OCI-LY3 (cell line): ENCODE data around the gene FILIP1L.
"Not testable (repeated sequence)": the region's sequence is repeated elsewhere in the genome, so short reads cannot be mapped to it uniquely, and the experiment has no call there.

ENCODE experiments used
- H2AFZ ChIP-seq: fragments of 200-600, 300-600 bp; shearing (Covaris generic); 2 replicates; pipeline ENCODE4 v1.6.0; 2014; ENCODE audit warnings: antibody characterized with exemption, low read depth, low read length
- H3K27ac ChIP-seq: fragments of 200-600, 300-600 bp; sonication (generic); 2 replicates; pipeline ENCODE4 v1.5.1; 2014; ENCODE audit warnings: mild to moderate bottlenecking, low read length, moderate library complexity, mixed read lengths
- H3K27me3 ChIP-seq: fragments of 200-600, 300-600 bp; sonication (generic); 2 replicates; pipeline ENCODE4 v1.6.1; 2014; ENCODE audit warnings: low read depth, low read length, mixed read lengths
- H3K36me3 ChIP-seq: fragments of 200-600, 300-600 bp; sonication (generic); replicated peaks from 2 replicates; pipeline ENCODE3; 2014; ENCODE audit warnings: low read depth, low read length, mixed read lengths
- H3K4me1 ChIP-seq: fragments of 300-600, 200-600 bp; sonication (generic); 2 replicates; pipeline ENCODE4 v1.6.1; 2014; ENCODE audit warnings: low read length, mixed read lengths
- H3K4me2 ChIP-seq: fragments of 200-600, 300-600 bp; sonication (generic); 2 replicates; pipeline ENCODE4 v1.6.1; 2014; ENCODE audit warnings: low read length, mixed read lengths
- H3K4me3 ChIP-seq: fragments of 300-600, 200-600 bp; sonication (generic); 2 replicates; pipeline ENCODE4 v1.5.1; 2014; ENCODE audit warnings: antibody characterized with exemption, mild to moderate bottlenecking, low read length, moderate library complexity
- H3K79me2 ChIP-seq: fragments of 300-600, 200-600 bp; shearing (Covaris generic); 2 replicates; pipeline ENCODE4 v1.6.1; 2014; ENCODE audit warnings: mild to moderate bottlenecking, low read length, mixed read lengths
- H3K9ac ChIP-seq: fragments of 300-600, 200-600 bp; shearing (Covaris generic); 2 replicates; pipeline ENCODE4 v1.6.0; 2014; ENCODE audit warnings: mild to moderate bottlenecking, low read length, moderate library complexity
- H3K9me3 ChIP-seq: fragments of 200-600, 300-600 bp; shearing (Covaris generic); 2 replicates; pipeline ENCODE4 v1.6.1; 2014; ENCODE audit warnings: low read length, mixed read lengths; ENCODE audit not compliant: insufficient read depth
- H4K20me1 ChIP-seq: fragments of 200-600, 300-600 bp; sonication (generic); 2 replicates; pipeline ENCODE4 v1.6.1; 2016; ENCODE audit warnings: low read length, mixed read lengths; ENCODE audit not compliant: insufficient read depth
- CTCF ChIP-seq: fragments of 200-600, 300-600 bp; sonication (generic); IDR thresholded peaks from 2 replicates; pipeline ENCODE4 v1.5.1; 2014; ENCODE audit warnings: antibody characterized with exemption, low read length, low read depth
- EZH2phosphoT487 ChIP-seq: fragments of 200-600 bp; shearing (Covaris generic); IDR thresholded peaks from 2 replicates; pipeline ENCODE4 v1.6.1; 2018; ENCODE audit warnings: antibody characterized with exemption, mixed run types, low read depth

The FILIP1L gene

GRCh38 chr3:100096866-100097265 is 17.4 kb downstream of the FILIP1L start:
- H3K9me3 ChIP-seq: no peaks in the 10 kb centered on the region
- TF ChIP-seq EZH2phosphoT487: no peak
- TF ChIP-seq CTCF: no peak
- no peak overlapping the region for H3K9ac ChIP-seq
- H3K27me3 ChIP-seq: no peaks in the 10 kb centered on the region
- H4K20me1 ChIP-seq: no peaks in the 10 kb centered on the region
- H2AFZ ChIP-seq: no peak overlapping the region
- H3K36me3 ChIP-seq: no peaks in the 10 kb centered on the region
- no peaks in the 10 kb centered on the region for H3K79me2 ChIP-seq
- H3K27ac ChIP-seq: no peak overlapping the region
- no peak overlapping the region for H3K4me2 ChIP-seq
- H3K4me1 ChIP-seq: no peaks in the 10 kb centered on the region
- H3K4me3 ChIP-seq: no peak overlapping the region

GRCh38 chr3:100096286-100096685 is 18.0 kb downstream of the FILIP1L start:
- not testable (repeated sequence) for H2AFZ ChIP-seq, H3K27ac ChIP-seq, H3K9me3 ChIP-seq, H3K79me2 ChIP-seq, H3K36me3 ChIP-seq, H3K9ac ChIP-seq, H3K4me1 ChIP-seq, H3K4me2 ChIP-seq, H3K27me3 ChIP-seq, H4K20me1 ChIP-seq, H3K4me3 ChIP-seq

- Histone ChIP-seq H2AFZ (no peak overlapping the region), H3K4me1 (no peaks in the 10 kb centered on the region), H3K27me3 (no peaks in the 10 kb centered on the region), H3K9ac (no peak overlapping the region), H3K4me2 (no peak overlapping the region), H3K79me2 (no peaks in the 10 kb centered on the region), H3K36me3 (no peaks in the 10 kb centered on the region), H3K4me3 (no peak overlapping the region), H4K20me1 (no peaks in the 10 kb centered on the region), H3K27ac (no peak overlapping the region), H3K9me3 (no peaks in the 10 kb centered on the region)
- TF ChIP-seq EZH2phosphoT487: no peak
- TF ChIP-seq CTCF: no peak
Observed at GRCh38 chr3:100093831-100094230, 20.5 kb downstream of the FILIP1L start.

- Histone ChIP-seq H3K27me3 (no peaks in the 10 kb centered on the region), H3K4me2 (no peak overlapping the region), H3K36me3 (no peaks in the 10 kb centered on the region), H2AFZ (no peak overlapping the region), H3K79me2 (no peaks in the 10 kb centered on the region), H4K20me1 (no peaks in the 10 kb centered on the region), H3K9me3 (no peaks in the 10 kb centered on the region), H3K4me1 (no peaks in the 10 kb centered on the region; the same call in 1 of the 2 replicates), H3K4me3 (no peak overlapping the region), H3K9ac (no peak overlapping the region), H3K27ac (no peak overlapping the region)
- TF ChIP-seq CTCF (no peak), EZH2phosphoT487 (no peak)
Observed at GRCh38 chr3:100090669-100091005, 23.7 kb downstream of the FILIP1L start.
